Endothelial cell of umbilical vein (primary cell): Measurements from ENCODE around the gene TAF11L9. TPM values are rescaled to one million over a fixed set of nuclear protein-coding genes. Genes with fewer than 3 reads are reported as not detected.
"Not testable (repeated sequence)": the region's sequence is repeated elsewhere in the genome, so short reads cannot be mapped to it uniquely, and the experiment has no call there.

ENCODE experiments used
- BruUV-seq: library from RNA; stranded (reverse); fragments of 400-500 nt; replicated peaks from 2 replicates; lab custom pipeline; 2021; lab: Mats Ljungman, UMichigan
- CTCF ChIA-PET: fragments of 300-600, 350-600 bp; sonication (Branson Sonifier 250); formaldehyde crosslinking; loops from one replicate; lab custom pipeline; 2021; ENCODE audit warnings: antibody characterized with exemption, inconsistent platforms; lab: Charles Lee
- POLR2A ChIA-PET: fragments of 300-600, 350-600 bp; sonication (Branson Sonifier 250); formaldehyde crosslinking; loops from one replicate; lab custom pipeline; 2021; ENCODE audit warnings: antibody characterized with exemption, inconsistent platforms; lab: Charles Lee
- DNase-seq: peaks from one replicate; pipeline ENCODE4 v3.0.0-alpha.2; 2011; ENCODE audit warnings: low read depth, low spot score
- FAIRE-seq: peaks from 2 replicates; lab custom pipeline; 2011; peaks lifted over from hg19 to GRCh38; lab: Jason Lieb, UNC
- H2AFZ ChIP-seq: 2 replicates; pipeline ENCODE4 v1.6.0; 2012; ENCODE audit warnings: low read depth, low read length, control low read depth, inconsistent platforms
- H3K27ac ChIP-seq: 2 replicates; pipeline ENCODE4 v1.5.1; 2011; ENCODE audit warnings: low read depth, mild to moderate bottlenecking, control low read depth, low read length, moderate library complexity; ENCODE audit not compliant: insufficient read depth
- H3K27me3 ChIP-seq, 2 experiments: 2 replicates each; pipeline versions ENCODE4 v1.6.0 to v1.6.1; 2011; ENCODE audit warnings: low read length in 2 of 2, mixed read lengths in 1 of 2; ENCODE audit not compliant: control insufficient read depth in 2 of 2, insufficient read depth in 2 of 2
- H3K36me3 ChIP-seq, 2 experiments: 2 replicates in 1 of 2; 3 replicates in 1 of 2; pipeline ENCODE4 v1.5.1; 2011; ENCODE audit warnings: low read length in 2 of 2, mild to moderate bottlenecking in 1 of 2, moderate library complexity in 1 of 2; ENCODE audit not compliant: control insufficient read depth in 2 of 2, insufficient read depth in 2 of 2; ENCODE audit errors: extremely low read depth in 1 of 2
- H3K4me1 ChIP-seq: 3 replicates; pipeline ENCODE4 v1.5.1; 2011; ENCODE audit warnings: mild to moderate bottlenecking, low read length; ENCODE audit not compliant: control insufficient read depth, insufficient read depth; ENCODE audit errors: extremely low read depth
- H3K4me2 ChIP-seq: 2 replicates; pipeline ENCODE4 v1.6.1; 2011; ENCODE audit warnings: low read length, control low read depth, mixed read lengths; ENCODE audit not compliant: insufficient read depth
- H3K4me3 ChIP-seq, 3 experiments: fragments of 200-600 bp in 1 of 3; sonication (generic), shearing (Covaris generic) in 1 of 3; replicated peaks in 1 of 3; 2 replicates each; pipeline ENCODE4 v1.5.1; 2011 to 2016; ENCODE audit warnings: control low read depth in 3 of 3, low read length in 3 of 3, mild to moderate bottlenecking in 2 of 3, inconsistent platforms in 1 of 3, low read depth in 1 of 3, moderate library complexity in 1 of 3; ENCODE audit not compliant: insufficient read depth in 1 of 3
- H3K79me2 ChIP-seq: 2 replicates; pipeline ENCODE4 v1.6.0; 2012; ENCODE audit warnings: low read length, inconsistent platforms; ENCODE audit not compliant: control insufficient read depth, insufficient read depth
- H3K9ac ChIP-seq: replicated peaks from 2 replicates; pipeline ENCODE3; 2011; ENCODE audit warnings: low read length, control low read depth; ENCODE audit not compliant: insufficient read depth; ENCODE audit errors: extremely low read depth
- H3K9me1 ChIP-seq: replicated peaks from 3 replicates; pipeline ENCODE4 v1.6.0; 2011; ENCODE audit warnings: mild to moderate bottlenecking, low read length; ENCODE audit not compliant: control insufficient read depth, insufficient read depth; ENCODE audit errors: extremely low read depth
- H3K9me3 ChIP-seq: replicated peaks from 2 replicates; pipeline ENCODE4 v1.5.1; 2012; ENCODE audit warnings: low read length, inconsistent platforms; ENCODE audit not compliant: control insufficient read depth, insufficient read depth
- H4K20me1 ChIP-seq: replicated peaks from 2 replicates; pipeline ENCODE3; 2011; ENCODE audit warnings: mild to moderate bottlenecking, low read length; ENCODE audit not compliant: control insufficient read depth, insufficient read depth; ENCODE audit errors: extremely low read depth
- CTCF ChIP-seq, 2 donors: IDR thresholded peaks; 1 replicate in 1 of 2; 2 replicates in 1 of 2; pipeline ENCODE4 v1.5.1; 2011; ENCODE audit warnings: low read length in 2 of 2, mild to moderate bottlenecking in 2 of 2, moderate library complexity in 2 of 2, control low read depth in 1 of 2, inconsistent platforms in 1 of 2, low read depth in 1 of 2; ENCODE audit not compliant: insufficient read depth in 1 of 2; ENCODE audit errors: extremely low read depth in 1 of 2
- EZH2 ChIP-seq: IDR thresholded peaks from 2 replicates; pipeline ENCODE4 v1.6.1; 2012; ENCODE audit warnings: borderline replicate concordance, low read depth, mild to moderate bottlenecking, moderate library complexity, low read length, inconsistent platforms; ENCODE audit not compliant: severe bottlenecking
- FOS ChIP-seq: IDR thresholded peaks from 2 replicates; pipeline ENCODE4 v1.6.1; 2011; ENCODE audit warnings: mild to moderate bottlenecking, low read length, moderate library complexity, borderline replicate concordance; ENCODE audit not compliant: insufficient read depth
- GATA2 ChIP-seq: IDR thresholded peaks from 2 replicates; pipeline ENCODE4 v1.7.0; 2011; ENCODE audit warnings: low read depth, mild to moderate bottlenecking, moderate library complexity, mixed read lengths, low read length; ENCODE audit not compliant: insufficient read length, insufficient read depth
- JUN ChIP-seq: IDR thresholded peaks from 2 replicates; pipeline ENCODE4 v1.6.1; 2011; ENCODE audit warnings: borderline replicate concordance, low read depth; ENCODE audit not compliant: insufficient read length, insufficient read depth
- MAX ChIP-seq: IDR thresholded peaks from 2 replicates; pipeline ENCODE4 v1.6.1; 2011; ENCODE audit not compliant: insufficient read depth, insufficient read length
- MYC ChIP-seq: IDR thresholded peaks from one replicate; pipeline ENCODE4 v1.6.1; 2011; ENCODE audit warnings: mild to moderate bottlenecking, low read depth, low read length
- POLR2A ChIP-seq: IDR thresholded peaks from 2 replicates; pipeline ENCODE4 v1.6.1; 2012; ENCODE audit warnings: low read depth, mild to moderate bottlenecking, control low read depth, low read length
- POLR2AphosphoS5 ChIP-seq: IDR thresholded peaks from 2 replicates; pipeline ENCODE4 v1.6.1; 2012; ENCODE audit warnings: low read depth, mild to moderate bottlenecking, control low read depth, low read length, moderate library complexity; ENCODE audit not compliant: insufficient read depth
- dilution Hi-C: fragments of 300-500 bp; cut with MboI; formaldehyde crosslinking; loops from one replicate; pipeline ENCODE4 v1.15.0; 2019; ENCODE audit warnings: low sequenced_read_pairs; ENCODE audit not compliant: extremely low pct_ligation_motif_present
- intact Hi-C: fragments of 100-400 bp; cut with micrococcal nuclease; formaldehyde crosslinking; loops from one replicate; pipeline ENCODE4 v1.10.0; 2022
- polyA plus RNA-seq, 4 experiments: library from polyadenylated mRNA; depleted of rRNA in 3 of 4; stranded (reverse) in 3 of 4; unstranded in 1 of 4; fragments of >200 nt; gene quantifications; 2 replicates each; pipeline versions ENCODE4 v1.2.1 to v1.2.3, GENCODE V29; 2011 to 2012; ENCODE audit warnings: missing spikeins in 1 of 4
- total RNA-seq: library from RNA; stranded (reverse); gene quantifications from 2 replicates; pipeline ENCODE4 v1.2.3, GENCODE V29; 2021

TAF11L9 gene
- total and polyA plus RNA-seq, 2 donors (not counting 3 experiments of a cell fraction or from before 2014, with no cell fraction given), result not detected

GRCh38 chr5:17604951-17605350 is 10.8 kb upstream of the TAF11L9 start:
- H3K79me2 ChIP-seq, result no peaks in the 10 kb centered on the region
- no TSS peak for BruUV-seq
- POLR2A ChIA-PET, result no interaction called here

GRCh38 chr5:17603880-17604279 is 9.7 kb upstream of the TAF11L9 start, which contains the start of gene TAF11L11:
TSS of gene TAF11L11 (plus strand) at chr5:17604183.
- H3K9ac ChIP-seq, H3K9me1 ChIP-seq, H2AFZ ChIP-seq, H3K27ac ChIP-seq, FAIRE-seq, H3K4me3 ChIP-seq, H3K9me3 ChIP-seq, H3K36me3 ChIP-seq, dilution Hi-C loops, H3K27me3 ChIP-seq, H3K79me2 ChIP-seq, intact Hi-C loops, CTCF ChIA-PET, DNase-seq, H3K4me2 ChIP-seq, H4K20me1 ChIP-seq, H3K4me1 ChIP-seq, BruUV-seq, POLR2A ChIA-PET: not testable (repeated sequence)

More at GRCh38 chr5:17604951-17605350, 10.8 kb upstream of the TAF11L9 start:
- Histone ChIP-seq H3K27me3 (no peaks in the 10 kb centered on the region), H3K4me2 (no peak overlapping the region), H4K20me1 (no peaks in the 10 kb centered on the region), H3K4me3 (no peak overlapping the region), H3K9ac (no peak overlapping the region), H3K9me1 (no peaks in the 10 kb centered on the region), H3K9me3 (no peaks in the 10 kb centered on the region), H3K4me1 (no peaks in the 10 kb centered on the region), H3K36me3 (no peaks in the 10 kb centered on the region), H2AFZ (no peak overlapping the region), H3K27ac (no peak overlapping the region)
- dilution Hi-C loops (no loop called here), intact Hi-C loops (no loop called here)
- FAIRE-seq (no peak), DNase-seq (no peak)
- CTCF ChIA-PET, result no interaction called here
- TF ChIP-seq POLR2A (no peak), CTCF (IDR thresholded peaks at IDR 0.05; ENCODE audit: extremely low read depth in 1 of 2, insufficient read depth in 1 of 2, low read depth in 1 of 2, low read length in 2 of 2) (no peak), JUN (no peak), GATA2 (no peak), MAX (no peak), POLR2AphosphoS5 (no peak), MYC (no peak), FOS (no peak), EZH2 (no peak)

GRCh38 chr5:17597728-17598127 is 3.5 kb upstream of the TAF11L9 start, which contains the start of gene TAF11L10:
TSS of gene TAF11L10 (minus strand) at chr5:17597828.
- H3K4me1 ChIP-seq, H3K4me3 ChIP-seq, dilution Hi-C loops, intact Hi-C loops, H3K27me3 ChIP-seq, H2AFZ ChIP-seq, DNase-seq, H4K20me1 ChIP-seq, POLR2A ChIA-PET, CTCF ChIA-PET, H3K9me1 ChIP-seq, H3K4me2 ChIP-seq, H3K36me3 ChIP-seq, FAIRE-seq, H3K9ac ChIP-seq, H3K27ac ChIP-seq, BruUV-seq, H3K79me2 ChIP-seq, H3K9me3 ChIP-seq: not testable (repeated sequence)
